Measurements from ENCODE around the gene MRPS22. TPM values are rescaled to one million over a fixed set of nuclear protein-coding genes. Genes with fewer than 3 reads are reported as not detected.

The MRPS22 gene
- total and polyA plus RNA-seq, 3 donors from 2014 or later, result 61.1 to 95.8 (median 63.4) TPM

GRCh38 chr3:139318826-139319225 lies 25.0 kb upstream of the MRPS22 start:
- Histone ChIP-seq H3K4me1 (no peaks in the 10 kb centered on the region), H3K36me3 (ENCODE audit: low read depth, missing control alignments) (no peaks in the 10 kb centered on the region), H3K4me3 (no peak overlapping the region), H3K27me3 (no peaks in the 10 kb centered on the region), H3K9me3 (no peaks in the 10 kb centered on the region), H3K27ac (no peak overlapping the region)
- TF ChIP-seq CTCF (IDR thresholded peaks at IDR 0.05), result no peak
- no peak for TF ChIP-seq POLR2A (IDR thresholded peaks at IDR 0.05)
- WGBS, 2 donors, result 73 to 74% methylated on average over 6 of the region's 6 CpGs
- intact Hi-C loops (cut with DNase I; ENCODE audit: low total_unique reads), result no loop called here
- DNase-seq, result no peak

- no peak for TF ChIP-seq POLR2A (IDR thresholded peaks at IDR 0.05)
- intact Hi-C loops (cut with DNase I; ENCODE audit: low total_unique reads), result loop anchor here (10.0 kb wide), 1 partner anchor 205 kb away; no protein-coding TSS in a partner anchor
Observed at GRCh38 chr3:139319428-139320402, 24.1 kb upstream of the MRPS22 start.

GRCh38 chr3:139320551-139321309 lies 23.1 kb upstream of the MRPS22 start:
- TF ChIP-seq CTCF (IDR thresholded peaks at IDR 0.05) (no peak), POLR2A (IDR thresholded peaks at IDR 0.05) (no peak)
- WGBS, 2 donors, result 81 to 84% methylated on average over 8 of the region's 8 CpGs
- Histone ChIP-seq H3K27ac (no peak overlapping the region), H3K36me3 (ENCODE audit: low read depth, missing control alignments) (no peaks in the 10 kb centered on the region), H3K4me3 (no peak overlapping the region), H3K4me1 (no peaks in the 10 kb centered on the region), H3K27me3 (no peaks in the 10 kb centered on the region), H3K9me3 (no peaks in the 10 kb centered on the region)
- intact Hi-C loops (cut with DNase I; ENCODE audit: low total_unique reads), result loop anchor here (10.0 kb wide), 1 partner anchor 206 kb away; no protein-coding TSS in a partner anchor
- no peak for DNase-seq

More at GRCh38 chr3:139319428-139320402, 24.1 kb upstream of the MRPS22 start:
- Histone ChIP-seq H3K4me1 (no peaks in the 10 kb centered on the region), H3K9me3 (no peaks in the 10 kb centered on the region), H3K27ac (no peak overlapping the region), H3K4me3 (no peak overlapping the region), H3K27me3 (no peaks in the 10 kb centered on the region), H3K36me3 (ENCODE audit: low read depth, missing control alignments) (no peaks in the 10 kb centered on the region)
- no peak for DNase-seq
- WGBS, 2 donors, result 64 to 72% methylated on average over 8 to 10 of the region's 10 CpGs

GRCh38 chr3:139322346-139322745 lies 21.5 kb upstream of the MRPS22 start:
- Histone ChIP-seq H3K9me3 (no peaks in the 10 kb centered on the region), H3K4me1 (no peaks in the 10 kb centered on the region), H3K27me3 (no peaks in the 10 kb centered on the region), H3K27ac (no peak overlapping the region), H3K4me3 (no peak overlapping the region), H3K36me3 (ENCODE audit: low read depth, missing control alignments) (no peaks in the 10 kb centered on the region)
- no peak for DNase-seq
- 74 to 84% methylated on average over 5 of the region's 5 CpGs for WGBS, 2 donors
- TF ChIP-seq POLR2A (IDR thresholded peaks at IDR 0.05) (no peak), CTCF (IDR thresholded peaks at IDR 0.05) (no peak)
- intact Hi-C loops (cut with DNase I; ENCODE audit: low total_unique reads), result loop anchor here (10.0 kb wide), 1 partner anchor 208 kb away; no protein-coding TSS in a partner anchor

GRCh38 chr3:139323146-139323545 lies 20.7 kb upstream of the MRPS22 start:
- Histone ChIP-seq H3K36me3 (ENCODE audit: low read depth, missing control alignments) (no peaks in the 10 kb centered on the region), H3K4me3 (no peak overlapping the region), H3K27ac (no peak overlapping the region), H3K27me3 (no peaks in the 10 kb centered on the region), H3K4me1 (no peaks in the 10 kb centered on the region), H3K9me3 (no peaks in the 10 kb centered on the region)
- intact Hi-C loops (cut with DNase I; ENCODE audit: low total_unique reads), result loop anchor here (10.0 kb wide), 1 partner anchor 208 kb away; no protein-coding TSS in a partner anchor
- TF ChIP-seq CTCF (IDR thresholded peaks at IDR 0.05) (no peak), POLR2A (IDR thresholded peaks at IDR 0.05) (no peak)
- DNase-seq, result no peak
- 83 to 86% methylated on average over 5 to 7 of the region's 7 CpGs for WGBS, 2 donors

Measured in testis (tissue), 3 donors.